ENCODE measurements around the gene CTBP2. TPM values are rescaled to one million over a fixed set of nuclear protein-coding genes. Genes with fewer than 3 reads are reported as not detected.
A peak's percentile ranks its signal among the peaks of the same experiment; 100 is the strongest.

CTBP2 gene
- total RNA-seq, 2 donors from 2014 or later = 32.0 to 49.0 TPM

DNA sequence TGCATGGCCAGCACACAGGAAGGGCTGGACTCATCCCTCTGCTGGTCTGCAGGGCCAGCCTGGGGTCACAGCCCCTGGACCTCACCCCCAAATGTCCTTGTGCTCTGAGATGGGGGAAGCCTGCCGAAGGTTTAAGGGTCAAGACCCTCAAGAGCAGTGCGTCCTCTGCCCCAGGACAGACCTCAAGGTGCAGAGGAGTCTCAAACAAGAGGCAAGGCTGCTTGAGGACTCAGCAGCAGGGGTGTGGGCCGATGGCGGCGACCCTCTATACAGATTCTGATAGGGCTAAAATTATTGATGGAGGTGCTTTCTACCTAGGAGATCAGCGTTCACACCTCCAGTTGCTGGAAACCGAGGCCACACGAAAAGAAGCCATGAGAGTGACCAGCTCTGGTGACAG, 137.7 kb downstream of the CTBP2 start:
- ATAC-seq = no peak
- intact Hi-C loops (cut with DNase I) = no loop called here
- H3K36me3 ChIP-seq (replicated peaks in 1 of 2; ENCODE audit: insufficient read depth in 1 of 2, low read depth in 2 of 2) = peaks cover 0 to 2% of the 10 kb centered on the region in 2 donors
- no peak for TF ChIP-seq POLR2A (IDR thresholded peaks at IDR 0.05)
- TF ChIP-seq CTCF (IDR thresholded peaks at IDR 0.05) = no peak
- WGBS, 2 donors = 87 to 95% methylated on average over 8 of the region's 8 CpGs
- no peak for DNase-seq
- H3K4me3 ChIP-seq = no peak overlapping the region
- H3K4me1 ChIP-seq = peaks cover 44% of the 10 kb centered on the region
- no peaks in the 10 kb centered on the region for H3K27me3 ChIP-seq
- H3K9me3 ChIP-seq = no peaks in the 10 kb centered on the region
- peak overlapping the region in 3 of 4 donors; percentile 25 to 65 (median 59) for H3K27ac ChIP-seq

DNA sequence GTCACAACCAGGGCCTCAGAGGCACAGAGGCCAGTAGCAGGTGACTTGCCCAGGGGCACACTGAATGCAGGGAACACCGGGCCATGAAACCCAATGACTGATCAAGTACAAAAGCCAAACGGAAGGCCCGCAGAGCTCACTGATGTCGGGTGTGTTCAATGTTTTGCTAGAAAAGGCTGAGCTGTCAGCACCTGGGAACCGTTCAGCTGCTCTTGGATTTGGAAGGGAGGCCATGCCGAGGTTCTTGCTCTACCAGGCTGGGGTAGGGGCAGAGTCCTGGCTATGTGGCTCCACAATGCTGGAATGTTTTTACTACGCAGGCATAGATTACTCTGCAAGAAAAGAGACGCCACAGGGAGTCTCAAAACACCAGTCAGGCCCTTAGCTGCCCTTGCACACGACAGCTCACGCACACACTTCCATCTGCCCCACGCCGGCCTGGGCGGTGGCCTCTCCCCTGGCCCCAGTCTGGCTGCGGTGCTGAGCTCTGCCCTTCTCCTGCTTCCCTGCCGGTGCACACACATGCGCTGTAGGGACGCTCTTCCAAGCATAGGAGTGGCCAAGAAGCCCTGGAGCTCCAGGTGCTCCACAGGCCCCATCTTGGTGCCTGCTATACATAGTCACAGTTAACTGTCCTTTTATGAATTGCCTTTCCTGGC, 138.5 kb downstream of the CTBP2 start:
- no peaks in the 10 kb centered on the region for H3K9me3 ChIP-seq
- H3K27ac ChIP-seq = peak overlapping the region; percentile 30 to 59 (median 40)
- 46 to 54% methylated on average over 12 to 17 of the region's 17 CpGs for WGBS, 2 donors
- ATAC-seq (no peak), DNase-seq (peak in 2 of 4 donors; percentile 54 to 60)
- peaks cover 0 to 2% of the 10 kb centered on the region in 2 donors for H3K36me3 ChIP-seq (replicated peaks in 1 of 2; ENCODE audit: insufficient read depth in 1 of 2, low read depth in 2 of 2)
- H3K4me3 ChIP-seq = no peak overlapping the region
- no peaks in the 10 kb centered on the region for H3K27me3 ChIP-seq
- TF ChIP-seq CTCF (IDR thresholded peaks at IDR 0.05) (no peak), POLR2A (IDR thresholded peaks at IDR 0.05) (no peak)
- H3K4me1 ChIP-seq = peaks cover 44% of the 10 kb centered on the region
- intact Hi-C loops (cut with DNase I) = no loop called here

- peak overlapping the region in 1 of 4 donors; percentile 36 for H3K27ac ChIP-seq
- WGBS, 2 donors = 84 to 100% methylated on average over 3 to 9 of the region's 9 CpGs
- no peak overlapping the region for H3K4me3 ChIP-seq
- no peaks in the 10 kb centered on the region for H3K27me3 ChIP-seq
- DNase-seq (no peak), ATAC-seq (no peak)
- peaks cover 44% of the 10 kb centered on the region for H3K4me1 ChIP-seq
- TF ChIP-seq POLR2A (IDR thresholded peaks at IDR 0.05) = no peak
- TF ChIP-seq CTCF (IDR thresholded peaks at IDR 0.05) = no peak
- no peaks in the 10 kb centered on the region for H3K36me3 ChIP-seq (replicated peaks in 1 of 2; ENCODE audit: insufficient read depth in 1 of 2, low read depth in 2 of 2)
- intact Hi-C loops (cut with DNase I) = no loop called here
- H3K9me3 ChIP-seq = no peaks in the 10 kb centered on the region
These were observed 139.5 kb downstream of the CTBP2 start for GRCh38 chr10:125020871-125021270.

DNA sequence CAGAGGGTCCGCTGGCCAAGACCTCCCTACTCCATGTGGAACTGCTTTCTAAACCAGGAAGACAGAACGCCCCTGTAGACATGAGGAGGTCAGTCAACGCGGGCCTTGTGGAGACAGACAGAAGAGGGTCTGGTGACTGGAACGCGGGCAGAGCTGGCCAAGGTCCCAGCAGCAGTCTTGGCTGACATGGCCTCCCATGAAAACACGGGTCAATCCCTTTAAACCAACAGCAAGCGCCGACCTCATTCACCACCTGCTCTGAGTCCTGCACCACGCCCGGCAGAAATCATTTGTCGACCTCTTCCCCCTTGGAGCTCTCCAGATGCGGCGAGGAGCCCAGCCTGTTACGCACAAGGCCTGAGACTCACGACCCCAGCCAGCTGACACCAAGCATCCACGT, 140.0 kb downstream of the CTBP2 start:
- peaks cover 44% of the 10 kb centered on the region for H3K4me1 ChIP-seq
- H3K27ac ChIP-seq = no peak overlapping the region
- DNase-seq (no peak), ATAC-seq (no peak)
- H3K27me3 ChIP-seq = no peaks in the 10 kb centered on the region
- WGBS, 2 donors = 90 to 91% methylated on average over 17 of the region's 17 CpGs
- H3K9me3 ChIP-seq = no peaks in the 10 kb centered on the region
- no peak for TF ChIP-seq CTCF (IDR thresholded peaks at IDR 0.05)
- TF ChIP-seq POLR2A (IDR thresholded peaks at IDR 0.05) = no peak
- intact Hi-C loops (cut with DNase I) = no loop called here
- no peaks in the 10 kb centered on the region for H3K36me3 ChIP-seq (replicated peaks in 1 of 2; ENCODE audit: insufficient read depth in 1 of 2, low read depth in 2 of 2)
- no peak overlapping the region for H3K4me3 ChIP-seq

- 87 to 92% methylated on average over 5 to 9 of the region's 9 CpGs for WGBS, 2 donors
- no peak overlapping the region for H3K4me3 ChIP-seq
- no peaks in the 10 kb centered on the region for H3K27me3 ChIP-seq
- intact Hi-C loops (cut with DNase I) = no loop called here
- peak overlapping the region in 1 of 4 donors; percentile 4 for H3K27ac ChIP-seq
- ATAC-seq (no peak), DNase-seq (no peak)
- no peak for TF ChIP-seq CTCF (IDR thresholded peaks at IDR 0.05)
- no peak for TF ChIP-seq POLR2A (IDR thresholded peaks at IDR 0.05)
- no peaks in the 10 kb centered on the region for H3K36me3 ChIP-seq (replicated peaks in 1 of 2; ENCODE audit: insufficient read depth in 1 of 2, low read depth in 2 of 2)
- H3K4me1 ChIP-seq = peaks cover 40% of the 10 kb centered on the region
- no peaks in the 10 kb centered on the region for H3K9me3 ChIP-seq
These were observed 141.7 kb downstream of the CTBP2 start for GRCh38 chr10:125018576-125019143.
